ENCODE results near the gene COL18A1.

Gene COL18A1

DNA sequence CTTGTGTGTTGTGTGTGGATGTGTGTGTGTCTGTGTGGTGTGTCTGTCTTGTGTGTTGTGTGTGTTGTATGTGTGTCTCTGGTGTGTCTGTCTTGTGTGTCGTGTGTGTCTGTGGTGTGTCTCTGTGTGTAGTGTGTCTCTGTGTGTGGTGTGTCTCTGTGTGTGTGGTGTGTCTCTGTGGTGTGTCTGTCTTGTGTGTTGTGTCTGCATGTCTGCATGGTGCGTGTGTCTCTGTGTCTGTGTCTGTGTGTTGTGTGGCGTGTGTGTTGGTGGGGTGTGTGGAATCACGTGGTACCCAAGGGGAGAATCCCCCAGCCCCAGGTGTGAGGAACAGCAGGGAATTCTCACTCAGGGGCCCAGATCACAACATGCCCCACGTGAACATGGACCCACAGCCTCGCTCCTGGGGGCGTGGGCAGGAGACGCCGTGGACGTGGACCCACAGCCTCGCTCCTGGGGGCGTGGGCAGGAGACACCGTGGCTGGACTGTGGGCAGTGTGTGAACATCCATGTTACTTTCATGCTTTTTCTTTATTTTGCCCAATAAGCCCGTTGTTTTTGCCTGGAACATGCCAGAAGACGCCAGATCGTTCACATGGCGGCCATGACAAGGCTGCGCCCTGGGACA lies 69.5 kb downstream of the COL18A1 start:
- H3K36me3 ChIP-seq (ENCODE audit: low read depth) = no peaks in the 10 kb centered on the region

GRCh38 chr21:45475004-45475685 lies 70.2 kb downstream of the COL18A1 start:
- Histone ChIP-seq H3K27ac (ENCODE audit: poor library complexity, severe bottlenecking) (no peak overlapping the region), H3K9me3 (ENCODE audit: severe bottlenecking) (no peaks in the 10 kb centered on the region), H3K36me3 (ENCODE audit: low read depth) (no peaks in the 10 kb centered on the region), H3K27me3 (ENCODE audit: insufficient read depth, poor library complexity, severe bottlenecking) (no peaks in the 10 kb centered on the region), H3K4me3 (ENCODE audit: severe bottlenecking) (no peak overlapping the region), H3K4me1 (ENCODE audit: insufficient read depth, poor library complexity, severe bottlenecking) (peaks cover 6% of the 10 kb centered on the region)
- no peak for DNase-seq (ENCODE audit: low spot score)
- no peak for ATAC-seq (ENCODE audit: low read depth)
- TF ChIP-seq, protein P1, sequence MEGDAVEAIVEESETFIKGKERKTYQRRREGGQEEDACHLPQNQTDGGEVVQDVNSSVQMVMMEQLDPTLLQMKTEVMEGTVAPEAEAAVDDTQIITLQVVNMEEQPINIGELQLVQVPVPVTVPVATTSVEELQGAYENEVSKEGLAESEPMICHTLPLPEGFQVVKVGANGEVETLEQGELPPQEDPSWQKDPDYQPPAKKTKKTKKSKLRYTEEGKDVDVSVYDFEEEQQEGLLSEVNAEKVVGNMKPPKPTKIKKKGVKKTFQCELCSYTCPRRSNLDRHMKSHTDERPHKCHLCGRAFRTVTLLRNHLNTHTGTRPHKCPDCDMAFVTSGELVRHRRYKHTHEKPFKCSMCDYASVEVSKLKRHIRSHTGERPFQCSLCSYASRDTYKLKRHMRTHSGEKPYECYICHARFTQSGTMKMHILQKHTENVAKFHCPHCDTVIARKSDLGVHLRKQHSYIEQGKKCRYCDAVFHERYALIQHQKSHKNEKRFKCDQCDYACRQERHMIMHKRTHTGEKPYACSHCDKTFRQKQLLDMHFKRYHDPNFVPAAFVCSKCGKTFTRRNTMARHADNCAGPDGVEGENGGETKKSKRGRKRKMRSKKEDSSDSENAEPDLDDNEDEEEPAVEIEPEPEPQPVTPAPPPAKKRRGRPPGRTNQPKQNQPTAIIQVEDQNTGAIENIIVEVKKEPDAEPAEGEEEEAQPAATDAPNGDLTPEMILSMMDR (IDR thresholded peaks at IDR 0.05; ENCODE audit: poor library complexity, severe bottlenecking) = no peak

More for the DNA sequence above, 69.5 kb downstream of the COL18A1 start:
- no peak overlapping the region for H3K4me3 ChIP-seq (ENCODE audit: severe bottlenecking)
- DNase-seq (ENCODE audit: low spot score) (no peak), ATAC-seq (ENCODE audit: low read depth) (no peak)
- no peaks in the 10 kb centered on the region for H3K27me3 ChIP-seq (ENCODE audit: insufficient read depth, poor library complexity, severe bottlenecking)
- H3K27ac ChIP-seq (ENCODE audit: poor library complexity, severe bottlenecking) = no peak overlapping the region
- TF ChIP-seq, protein P1 (IDR thresholded peaks at IDR 0.05; ENCODE audit: poor library complexity, severe bottlenecking) = no peak
- H3K9me3 ChIP-seq (ENCODE audit: severe bottlenecking) = no peaks in the 10 kb centered on the region
- H3K4me1 ChIP-seq (ENCODE audit: insufficient read depth, poor library complexity, severe bottlenecking) = peaks cover 6% of the 10 kb centered on the region

GRCh38 chr21:45475797-45476570 lies 71.0 kb downstream of the COL18A1 start:
- H3K9me3 ChIP-seq (ENCODE audit: severe bottlenecking) = no peaks in the 10 kb centered on the region
- H3K27ac ChIP-seq (ENCODE audit: poor library complexity, severe bottlenecking) = no peak overlapping the region
- ATAC-seq (ENCODE audit: low read depth) (no peak), DNase-seq (ENCODE audit: low spot score) (no peak)
- TF ChIP-seq, protein P1 (IDR thresholded peaks at IDR 0.05; ENCODE audit: poor library complexity, severe bottlenecking) = no peak
- H3K4me1 ChIP-seq (ENCODE audit: insufficient read depth, poor library complexity, severe bottlenecking) = peaks cover 6% of the 10 kb centered on the region
- no peak overlapping the region for H3K4me3 ChIP-seq (ENCODE audit: severe bottlenecking)
- H3K27me3 ChIP-seq (ENCODE audit: insufficient read depth, poor library complexity, severe bottlenecking) = no peaks in the 10 kb centered on the region
- no peaks in the 10 kb centered on the region for H3K36me3 ChIP-seq (ENCODE audit: low read depth)

DNA sequence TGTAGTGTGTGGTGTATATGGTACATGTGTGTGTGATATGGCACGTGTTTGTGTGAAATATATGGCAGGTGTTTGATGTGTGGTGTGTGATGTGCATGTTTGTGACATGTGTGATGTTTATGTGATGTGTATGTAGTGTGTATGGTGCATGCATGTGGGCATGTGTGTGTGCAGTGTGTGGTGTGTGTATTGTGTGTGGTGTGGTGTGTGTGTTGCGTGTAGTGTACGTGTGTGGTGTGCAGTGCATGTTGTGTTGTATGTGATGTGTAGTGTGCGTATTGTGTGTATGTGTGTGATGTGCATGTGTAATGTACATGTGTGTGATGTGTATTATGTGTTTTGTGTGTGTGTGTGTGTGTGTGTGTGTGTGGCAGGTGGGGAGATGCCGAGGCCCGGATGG lies 71.6 kb downstream of the COL18A1 start:
- Histone ChIP-seq H3K9me3 (ENCODE audit: severe bottlenecking) (no peaks in the 10 kb centered on the region), H3K4me3 (ENCODE audit: severe bottlenecking) (no peak overlapping the region), H3K27me3 (ENCODE audit: insufficient read depth, poor library complexity, severe bottlenecking) (no peaks in the 10 kb centered on the region), H3K4me1 (ENCODE audit: insufficient read depth, poor library complexity, severe bottlenecking) (peaks cover 3% of the 10 kb centered on the region), H3K36me3 (ENCODE audit: low read depth) (no peaks in the 10 kb centered on the region), H3K27ac (ENCODE audit: poor library complexity, severe bottlenecking) (no peak overlapping the region)
- no peak for ATAC-seq (ENCODE audit: low read depth)
- TF ChIP-seq, protein P1 (IDR thresholded peaks at IDR 0.05; ENCODE audit: poor library complexity, severe bottlenecking) = no peak
- DNase-seq (ENCODE audit: low spot score) = no peak
